ENCODE results near the gene ARMH4.

GRCh38 chr14:58077621-58078020, 74.4 kb downstream of the ARMH4 start:
- TF ChIP-seq CTCF (IDR thresholded peaks at IDR 0.05; ENCODE audit: low read length): no peak
- no peak for TF ChIP-seq EZH2phosphoT487 (IDR thresholded peaks at IDR 0.05; ENCODE audit: low read length)
- TF ChIP-seq EZH2 (optimal IDR thresholded peaks at IDR 0.05; ENCODE audit: low read depth, low read length): no peak

All from MM.1S (cell line).